HepG2 (cell line): ENCODE data around the gene PLCL2. TPM values are rescaled to one million over a fixed set of nuclear protein-coding genes. Genes with fewer than 3 reads are reported as not detected.

ENCODE experiments used
- ATAC-seq: fragments of 200-7000 bp; cut with Tn5 transposase; 3 replicates; pipeline ENCODE4 v1.9.1; 2020; ENCODE audit warnings: mild to moderate bottlenecking, moderate library complexity
- BruUV-seq: library from RNA; stranded (reverse); fragments of 400-500 nt; replicated peaks from 2 replicates; lab custom pipeline; 2021; lab: Mats Ljungman, UMichigan
- CTCF ChIA-PET: fragments of 300-600 bp; formaldehyde crosslinking; extraction: SDS; loops from one replicate; lab custom pipeline; 2021; ENCODE audit warnings: low total read pairs, inconsistent platforms, low intra/inter-chr PET ratio; lab: Yijun Ruan, JAX
- POLR2A ChIA-PET: fragments of 350-600 bp; sonication (Branson Sonifier 250); formaldehyde crosslinking; loops from one replicate; lab custom pipeline; 2020; ENCODE audit warnings: antibody characterized with exemption, inconsistent platforms; lab: Yijun Ruan, JAX
- DNase-seq: peaks from one replicate; pipeline ENCODE4 v3.0.0-alpha.2; 2015; ENCODE audit warnings: low spot score
- FAIRE-seq: peaks from 3 replicates; lab custom pipeline; 2011; peaks lifted over from hg19 to GRCh38; lab: Jason Lieb, UNC
- H2AFZ ChIP-seq: one replicate; pipeline ENCODE4 v1.6.1; 2011; ENCODE audit warnings: low read length, inconsistent platforms
- H3K27ac ChIP-seq: fragments of 300-600 bp; 3 replicates; pipeline ENCODE4 v1.8.0; 2011; ENCODE audit warnings: mixed run types, mild to moderate bottlenecking, mixed read lengths, low read length, inconsistent platforms; ENCODE audit not compliant: insufficient read depth; ENCODE audit errors: extremely low read length
- H3K27me3 ChIP-seq, 2 experiments: fragments of 200-600 bp in 1 of 2; 2 replicates in 1 of 2; 3 replicates in 1 of 2; pipeline versions ENCODE4 v1.6.0 to v1.8.0; 2011; ENCODE audit warnings: low read length in 2 of 2, mild to moderate bottlenecking in 2 of 2, moderate library complexity in 2 of 2, inconsistent platforms in 1 of 2; ENCODE audit not compliant: insufficient read depth in 2 of 2, control insufficient read depth in 1 of 2
- H3K36me3 ChIP-seq, 2 experiments: fragments of 200-600 bp in 1 of 2; replicated peaks in 1 of 2; 2 replicates in 1 of 2; 3 replicates in 1 of 2; pipeline versions ENCODE4 v1.5.1 to v1.8.0; 2011; ENCODE audit warnings: low read length in 2 of 2, inconsistent platforms in 1 of 2; ENCODE audit not compliant: insufficient read depth in 2 of 2, control insufficient read depth in 1 of 2
- H3K4me1 ChIP-seq: 2 replicates; pipeline ENCODE4 v1.5.1; 2012; ENCODE audit warnings: low read length, inconsistent platforms; ENCODE audit not compliant: insufficient read depth
- H3K4me2 ChIP-seq: 2 replicates; pipeline ENCODE4 v1.6.0; 2011; ENCODE audit warnings: low read depth, low read length, inconsistent platforms
- H3K4me3 ChIP-seq, 3 experiments: fragments of 200-600 bp in 1 of 3; sonication (generic), shearing (Covaris generic) in 1 of 3; replicated peaks in 1 of 3; 2 replicates each; pipeline ENCODE4 v1.5.1; 2011 to 2016; ENCODE audit warnings: low read length in 3 of 3, inconsistent platforms in 2 of 3, low read depth in 2 of 3, mild to moderate bottlenecking in 2 of 3, control low read depth in 1 of 3, mixed read lengths in 1 of 3; ENCODE audit not compliant: insufficient read depth in 1 of 3
- H3K79me2 ChIP-seq: one replicate; pipeline ENCODE4 v1.6.1; 2011; ENCODE audit warnings: low read length, inconsistent platforms; ENCODE audit not compliant: insufficient read depth
- H3K9ac ChIP-seq: 2 replicates; pipeline ENCODE4 v1.6.0; 2011; ENCODE audit warnings: mild to moderate bottlenecking, low read depth, low read length, inconsistent platforms; ENCODE audit not compliant: insufficient read depth
- H3K9me3 ChIP-seq: 2 replicates; pipeline ENCODE4 v1.5.1; 2012; ENCODE audit warnings: mild to moderate bottlenecking, low read length
- H4K20me1 ChIP-seq: 2 replicates; pipeline ENCODE4 v1.6.0; 2011; ENCODE audit warnings: inconsistent platforms, mild to moderate bottlenecking, low read length, moderate library complexity; ENCODE audit not compliant: insufficient read depth
- CENPT ChIP-seq: sonication (generic); formaldehyde crosslinking; IDR thresholded peaks from 2 replicates; pipeline ENCODE4 v1.8.0; 2022; ENCODE audit warnings: low read depth, mild to moderate bottlenecking, moderate library complexity, missing genetic modification reagents
- NFAT5 ChIP-seq: sonication (generic); formaldehyde crosslinking; IDR thresholded peaks from 2 replicates; pipeline ENCODE4 v1.4.0; 2020; ENCODE audit warnings: missing genetic modification reagents
- ZKSCAN5 ChIP-seq: sonication (generic); formaldehyde crosslinking; IDR thresholded peaks from 2 replicates; pipeline ENCODE4 v1.5.1; 2020; ENCODE audit warnings: mild to moderate bottlenecking, missing genetic modification reagents
- ZMAT5 ChIP-seq: sonication (generic); formaldehyde crosslinking; IDR thresholded peaks from 2 replicates; pipeline ENCODE4 v1.5.0; 2020; ENCODE audit warnings: mild to moderate bottlenecking, low read depth, missing genetic modification reagents, borderline replicate concordance
- ZNF552 ChIP-seq: sonication (generic); formaldehyde crosslinking; IDR thresholded peaks from 2 replicates; pipeline ENCODE4 v1.9.0; 2022; ENCODE audit warnings: missing genetic modification reagents, mild to moderate bottlenecking, borderline replicate concordance
- ZNF557 ChIP-seq: sonication (generic); formaldehyde crosslinking; IDR thresholded peaks from 2 replicates; pipeline ENCODE4 v1.4.0; 2020; ENCODE audit warnings: missing genetic modification reagents
- ZNF576 ChIP-seq: sonication (generic); formaldehyde crosslinking; IDR thresholded peaks from 2 replicates; pipeline ENCODE4 v1.4.0; 2020; ENCODE audit warnings: mild to moderate bottlenecking, missing genetic modification reagents
- WGBS: methylation state at CpG from one replicate; pipeline ENCODE4 v1.1.6; 2017; ENCODE audit warnings: low lambda C conversion rate; 5-methylcytosine and 5-hydroxymethylcytosine counted together
- in situ Hi-C: cut with HindIII; loops from 2 replicates; pipeline ENCODE4 v1.10.0; 2017; ENCODE audit warnings: low pct_unique_long_range_greater_than_20kb; ENCODE audit not compliant: extremely low pct_ligation_motif_present
- intact Hi-C: fragments of 100-400 bp; cut with micrococcal nuclease; formaldehyde crosslinking; loops from one replicate; pipeline ENCODE4 v1.10.0; 2022; ENCODE audit not compliant: unreplicated experiment
- polyA plus RNA-seq, 8 experiments: library from polyadenylated mRNA; depleted of rRNA in 3 of 8; stranded (reverse) in 7 of 8; unstranded in 1 of 8; fragments of >200 nt; fragmentation: Illumina TruSeq in 4 of 8; extraction: Trizol in 4 of 8; gene quantifications; 2 replicates each; pipeline versions ENCODE4 v1.2.1 to v1.2.3, GENCODE V29; 2011 to 2016; ENCODE audit warnings: low read depth in 4 of 8, missing spikeins in 1 of 8, mixed read lengths in 1 of 8; ENCODE audit not compliant: insufficient read depth in 1 of 8
- total RNA-seq, 5 experiments: library from RNA; depleted of rRNA; stranded (reverse); fragments of >200 nt; fragmentation: Illumina TruSeq; extraction: Trizol; gene quantifications; 2 replicates each; pipeline ENCODE4 v1.2.3, GENCODE V29; 2016; ENCODE audit warnings: low read depth in 1 of 5

Gene PLCL2
- total and polyA plus RNA-seq, 2 of the 13 experiments (the other 11 are each of a cell fraction or from before 2014, with no cell fraction given): not detected

GRCh38 chr3:17050506-17050905 lies 165.8 kb downstream of the PLCL2 start:
- no peak overlapping the region for H3K4me2 ChIP-seq
- no peak overlapping the region for H3K27ac ChIP-seq
- FAIRE-seq (no peak), ATAC-seq (no peak)
- in situ Hi-C loops: no loop called here
- POLR2A ChIA-PET: no interaction called here
- 3% methylated on average over 2 of the region's 2 CpGs for WGBS
- intact Hi-C loops: no loop called here
- H3K4me1 ChIP-seq: no peaks in the 10 kb centered on the region
- H4K20me1 ChIP-seq: no peaks in the 10 kb centered on the region
- H3K79me2 ChIP-seq: no peaks in the 10 kb centered on the region
- no peaks in the 10 kb centered on the region for H3K36me3 ChIP-seq
- TF ChIP-seq ZNF557 (CRISPR knock-in tag) (no peak), NFAT5 (CRISPR knock-in tag) (no peak), ZNF552 (CRISPR knock-in tag) (no peak), CENPT (CRISPR knock-in tag) (no peak), ZMAT5 (CRISPR knock-in tag) (no peak), ZKSCAN5 (no peak), ZNF576 (CRISPR knock-in tag) (no peak)
- TF ChIP-seq, all 625 proteins: peak for 0
- Histone ChIP-seq H3K9ac (no peak overlapping the region), H2AFZ (no peak overlapping the region), H3K27me3 (no peaks in the 10 kb centered on the region; a peak in 1 of 5 replicates), H3K4me3 (no peak overlapping the region), H3K9me3 (no peaks in the 10 kb centered on the region)
- BruUV-seq: no TSS peak
- DNase-seq: no peak
- CTCF ChIA-PET: no interaction called here
